ENCODE measurements around the gene GZF1. TPM values are rescaled to one million over a fixed set of nuclear protein-coding genes. Genes with fewer than 3 reads are reported as not detected.
A peak's percentile ranks its signal among the peaks of the same experiment; 100 is the strongest.

Gene GZF1
- total RNA-seq, 1 donor from 2014 or later = 12.9 TPM

GRCh38 chr20:23390091-23390774 lies 28.3 kb downstream of the GZF1 start:
- H3K27ac Mint-ChIP-seq = peak overlapping the region; percentile 17
- Histone ChIP-seq H3K4me3 (no peak overlapping the region), H3K27ac (no peak overlapping the region), H3K4me1 (peaks cover 12% of the 10 kb centered on the region), H3F3A (ENCODE audit: low read depth) (peaks cover 13% of the 10 kb centered on the region), H3K4me2 (no peak overlapping the region), H3K9ac (no peak overlapping the region), H3K27me3 (no peaks in the 10 kb centered on the region), H2AFZ (replicated peaks) (no peak overlapping the region), H3K79me2 (ENCODE audit: low read depth) (peaks cover 25% of the 10 kb centered on the region), H4K20me1 (ENCODE audit: low read depth) (peaks cover 19% of the 10 kb centered on the region), H3K36me3 (peaks cover 4% of the 10 kb centered on the region), H3K9me3 (ENCODE audit: low read depth) (no peaks in the 10 kb centered on the region)
- no peaks in the 10 kb centered on the region for H3K9me3 Mint-ChIP-seq
- peaks cover 56% of the 10 kb centered on the region for H3K36me3 Mint-ChIP-seq
- H3K4me3 Mint-ChIP-seq = no peak overlapping the region
- H3K4me1 Mint-ChIP-seq = no peaks in the 10 kb centered on the region
- H3K27me3 Mint-ChIP-seq (ENCODE audit: insufficient read depth, low read depth) = peaks cover 4% of the 10 kb centered on the region
- no peak for TF ChIP-seq CTCF (IDR thresholded peaks at IDR 0.05)
- TF ChIP-seq EZH2 (IDR thresholded peaks at IDR 0.05) = no peak
- no peak for TF ChIP-seq EZH2phosphoT487 (IDR thresholded peaks at IDR 0.05)
- no peak for DNase-seq (ENCODE audit: low spot score)

GRCh38 chr20:23391707-23392310 lies 29.8 kb downstream of the GZF1 start:
- TF ChIP-seq CTCF (IDR thresholded peaks at IDR 0.05) (no peak), EZH2phosphoT487 (IDR thresholded peaks at IDR 0.05) (no peak), EZH2 (IDR thresholded peaks at IDR 0.05) (no peak)
- peaks cover 17% of the 10 kb centered on the region for H3K79me2 ChIP-seq (ENCODE audit: low read depth)
- no peak overlapping the region for H3K9ac ChIP-seq
- Mint-ChIP-seq H3K9me3 (no peaks in the 10 kb centered on the region), H3K27ac (no peak overlapping the region), H3K36me3 (peaks cover 43% of the 10 kb centered on the region), H3K4me1 (no peaks in the 10 kb centered on the region), H3K27me3 (ENCODE audit: insufficient read depth, low read depth) (peaks cover 4% of the 10 kb centered on the region), H3K4me3 (no peak overlapping the region)
- DNase-seq (ENCODE audit: low spot score) = peak; percentile 41
- no peaks in the 10 kb centered on the region for H3K9me3 ChIP-seq (ENCODE audit: low read depth)
- peaks cover 13% of the 10 kb centered on the region for H3F3A ChIP-seq (ENCODE audit: low read depth)
- H3K27me3 ChIP-seq = no peaks in the 10 kb centered on the region
- H3K36me3 ChIP-seq = peaks cover 4% of the 10 kb centered on the region
- H3K4me1 ChIP-seq = peaks cover 12% of the 10 kb centered on the region
- peak overlapping the region; percentile 38 for H3K4me2 ChIP-seq
- H3K27ac ChIP-seq = peak overlapping the region; percentile 45
- H3K4me3 ChIP-seq = no peak overlapping the region
- H4K20me1 ChIP-seq (ENCODE audit: low read depth) = peaks cover 24% of the 10 kb centered on the region
- H2AFZ ChIP-seq (replicated peaks) = no peak overlapping the region

- Histone ChIP-seq H3K9me3 (ENCODE audit: low read depth) (no peaks in the 10 kb centered on the region), H3K4me3 (no peak overlapping the region), H3K4me1 (peaks cover 12% of the 10 kb centered on the region), H3K79me2 (ENCODE audit: low read depth) (peaks cover 13% of the 10 kb centered on the region), H3K27ac (no peak overlapping the region), H3K27me3 (no peaks in the 10 kb centered on the region), H3K4me2 (no peak overlapping the region), H3K36me3 (peaks cover under 1% of the 10 kb centered on the region), H3F3A (ENCODE audit: low read depth) (peaks cover 13% of the 10 kb centered on the region), H3K9ac (no peak overlapping the region), H4K20me1 (ENCODE audit: low read depth) (peaks cover 40% of the 10 kb centered on the region), H2AFZ (replicated peaks) (no peak overlapping the region)
- H3K27ac Mint-ChIP-seq = no peak overlapping the region
- peaks cover 28% of the 10 kb centered on the region for H3K36me3 Mint-ChIP-seq
- DNase-seq (ENCODE audit: low spot score) = no peak
- H3K27me3 Mint-ChIP-seq (ENCODE audit: insufficient read depth, low read depth) = peaks cover 4% of the 10 kb centered on the region
- TF ChIP-seq EZH2phosphoT487 (IDR thresholded peaks at IDR 0.05) = no peak
- no peak for TF ChIP-seq CTCF (IDR thresholded peaks at IDR 0.05)
- no peak for TF ChIP-seq EZH2 (IDR thresholded peaks at IDR 0.05)
- H3K9me3 Mint-ChIP-seq = no peaks in the 10 kb centered on the region
- H3K4me1 Mint-ChIP-seq = no peaks in the 10 kb centered on the region
- no peak overlapping the region for H3K4me3 Mint-ChIP-seq
Measured at GRCh38 chr20:23393996-23394775, 32.2 kb downstream of the GZF1 start.

Data from neural progenitor cell (in vitro differentiated cells).